GM12891 (cell line): ENCODE data around the gene OR2C1. TPM values are rescaled to one million over a fixed set of nuclear protein-coding genes. Genes with fewer than 3 reads are reported as not detected.

ENCODE experiments used
- DNase-seq: peaks from one replicate; pipeline ENCODE4 v3.0.0; 2011; ENCODE audit warnings: low spot score; ENCODE audit not compliant: insufficient read length
- FAIRE-seq: peaks from 2 replicates; lab custom pipeline; 2011; peaks lifted over from hg19 to GRCh38; lab: Jason Lieb, UNC
- PAX5 ChIP-seq: IDR thresholded peaks from 2 replicates; pipeline ENCODE4 v1.6.1; 2011; ENCODE audit warnings: low read length, moderate library complexity, mild to moderate bottlenecking; ENCODE audit not compliant: insufficient read depth, severe bottlenecking
- POLR2A ChIP-seq: IDR thresholded peaks from 2 replicates; pipeline ENCODE4 v1.6.1; 2011; ENCODE audit warnings: low read depth, low read length, control low read depth
- POLR2AphosphoS5 ChIP-seq: IDR thresholded peaks from 2 replicates; pipeline ENCODE4 v1.6.1; 2011; ENCODE audit warnings: low read depth, low read length, control low read depth
- POU2F2 ChIP-seq: IDR thresholded peaks from 2 replicates; pipeline ENCODE4 v1.6.1; 2011; ENCODE audit warnings: low read depth, mild to moderate bottlenecking, control low read depth, low read length, moderate library complexity
- SPI1 ChIP-seq: IDR thresholded peaks from 2 replicates; pipeline ENCODE4 v1.6.1; 2011; ENCODE audit warnings: low read depth, low read length, control low read depth
- TAF1 ChIP-seq: IDR thresholded peaks from 2 replicates; pipeline ENCODE4 v1.6.1; 2011; ENCODE audit warnings: low read depth, low read length, control low read depth
- polyA plus RNA-seq: library from polyadenylated mRNA; unstranded; fragments of >200 nt; gene quantifications from one replicate; pipeline ENCODE4 v1.2.1, GENCODE V29; 2012; ENCODE audit warnings: low read depth, missing spikeins, inconsistent platforms; ENCODE audit not compliant: missing spikeins

The OR2C1 gene
- 0.06 TPM for polyA plus RNA-seq

- no peak for TF ChIP-seq TAF1
- TF ChIP-seq POU2F2: no peak
- TF ChIP-seq SPI1: no peak
- TF ChIP-seq POLR2A: no peak
- no peak for TF ChIP-seq POLR2AphosphoS5
- TF ChIP-seq PAX5: no peak
- FAIRE-seq: no peak
- no peak for DNase-seq
These were observed at the start of gene OR2C1 for GRCh38 chr16:3355589-3355988. OR2C1 (plus strand) TSS chr16:3355889; CDS start chr16:3355941, 52 bp downstream.

DNA sequence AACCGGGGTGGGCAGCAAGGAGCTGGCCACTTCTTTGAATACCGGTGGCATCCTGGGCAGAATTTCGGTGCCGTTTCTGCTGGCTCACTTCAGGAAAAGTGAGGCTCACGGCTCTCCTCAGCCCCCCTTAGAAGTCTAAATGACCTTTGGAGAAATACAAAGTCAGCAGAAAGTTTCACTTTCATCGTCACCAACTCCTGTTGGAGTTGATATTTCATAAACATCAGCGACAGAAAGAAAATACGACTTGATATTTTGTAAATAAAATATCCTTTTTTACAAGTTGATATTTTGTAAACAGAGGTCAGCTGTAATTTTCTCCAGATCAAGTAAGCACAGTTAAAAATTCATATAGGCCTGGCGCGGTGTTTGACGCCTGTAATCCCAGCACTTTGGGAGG is 49.6 kb upstream of the OR2C1 start:
- TF ChIP-seq TAF1 (no peak), PAX5 (no peak), POU2F2 (no peak), POLR2A (no peak)
- FAIRE-seq (no peak), DNase-seq (no peak)

DNA sequence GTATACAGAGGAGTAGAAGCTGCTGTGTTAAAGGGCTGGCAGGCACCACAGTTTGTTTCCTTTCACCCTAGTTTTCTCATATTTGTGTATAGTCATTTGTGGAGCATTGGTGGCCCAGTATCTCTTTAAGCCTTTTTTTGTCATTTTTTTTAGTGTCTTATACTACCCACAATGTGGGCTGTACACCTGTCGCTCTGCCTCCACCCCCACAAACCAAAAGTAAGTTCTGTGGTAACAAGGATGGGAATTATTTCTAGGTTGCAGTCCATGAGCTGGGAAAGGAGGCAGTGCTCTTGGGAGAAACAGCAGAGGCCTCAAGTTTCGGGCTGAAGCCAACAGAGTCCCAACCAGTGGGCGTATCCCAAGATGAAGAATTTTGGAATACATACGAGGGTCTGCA is 44.2 kb upstream of the OR2C1 start:
- DNase-seq (no peak), FAIRE-seq (no peak)
- TF ChIP-seq SPI1 (no peak), POLR2A (no peak), PAX5 (no peak), TAF1 (no peak), POU2F2 (no peak), POLR2AphosphoS5 (no peak)

DNA sequence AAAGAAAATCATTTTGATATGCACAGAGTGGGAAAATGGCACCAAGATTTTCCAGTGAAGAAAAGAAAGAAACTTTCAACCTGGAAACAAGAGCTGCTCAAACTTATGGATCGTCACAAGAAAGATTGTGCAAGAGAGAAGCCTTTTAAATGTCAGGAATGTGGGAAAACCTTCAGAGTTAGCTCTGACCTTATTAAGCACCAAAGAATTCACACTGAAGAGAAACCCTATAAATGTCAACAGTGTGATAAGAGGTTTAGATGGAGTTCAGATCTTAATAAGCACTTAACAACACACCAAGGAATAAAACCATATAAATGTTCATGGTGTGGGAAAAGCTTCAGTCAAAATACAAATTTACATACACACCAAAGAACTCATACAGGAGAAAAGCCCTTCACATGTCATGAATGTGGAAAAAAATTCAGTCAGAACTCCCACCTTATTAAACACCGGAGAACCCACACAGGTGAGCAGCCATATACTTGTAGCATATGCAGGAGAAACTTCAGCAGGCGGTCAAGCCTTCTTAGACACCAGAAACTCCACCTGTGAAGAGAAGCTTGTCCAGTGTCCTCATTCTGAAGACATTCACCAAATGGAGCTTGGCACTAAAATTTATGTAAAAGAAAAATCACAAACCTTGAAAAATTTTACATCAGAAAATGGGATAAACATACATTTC is 38.2 kb upstream of the OR2C1 start:
- TF ChIP-seq PAX5 (no peak), POLR2AphosphoS5 (no peak), TAF1 (no peak), POLR2A (no peak), SPI1 (no peak), POU2F2 (no peak)
- no peak for DNase-seq
- no peak for FAIRE-seq

DNA sequence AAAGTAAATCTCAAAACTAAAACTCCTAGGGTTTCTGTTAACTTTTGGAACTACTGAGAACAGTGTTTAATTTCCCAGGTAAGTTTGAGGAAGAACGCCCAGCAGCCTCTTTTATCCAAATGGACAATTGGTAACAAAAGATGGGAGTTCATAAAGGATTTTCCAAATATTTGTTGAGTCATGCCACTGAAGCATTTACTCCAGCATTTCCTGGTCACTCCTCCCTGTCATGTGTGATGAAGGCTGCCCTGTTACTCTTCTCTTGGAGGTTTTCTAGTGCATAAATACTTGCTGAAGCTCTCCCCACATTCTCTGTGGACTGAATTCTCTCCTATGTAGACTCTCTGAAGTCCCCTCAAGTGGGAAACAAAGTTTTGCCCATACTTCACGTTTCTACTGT is 33.9 kb upstream of the OR2C1 start:
- FAIRE-seq (no peak), DNase-seq (no peak)
- no peak for TF ChIP-seq POLR2A
- no peak for TF ChIP-seq PAX5
- no peak for TF ChIP-seq TAF1
- TF ChIP-seq SPI1: no peak
- no peak for TF ChIP-seq POU2F2
- no peak for TF ChIP-seq POLR2AphosphoS5

GRCh38 chr16:3327514-3327913 is 28.2 kb upstream of the OR2C1 start:
- TF ChIP-seq POU2F2: no peak
- no peak for TF ChIP-seq POLR2AphosphoS5
- no peak for TF ChIP-seq POLR2A
- no peak for TF ChIP-seq PAX5
- no peak for TF ChIP-seq TAF1
- no peak for TF ChIP-seq SPI1
- DNase-seq: no peak
- no peak for FAIRE-seq

DNA sequence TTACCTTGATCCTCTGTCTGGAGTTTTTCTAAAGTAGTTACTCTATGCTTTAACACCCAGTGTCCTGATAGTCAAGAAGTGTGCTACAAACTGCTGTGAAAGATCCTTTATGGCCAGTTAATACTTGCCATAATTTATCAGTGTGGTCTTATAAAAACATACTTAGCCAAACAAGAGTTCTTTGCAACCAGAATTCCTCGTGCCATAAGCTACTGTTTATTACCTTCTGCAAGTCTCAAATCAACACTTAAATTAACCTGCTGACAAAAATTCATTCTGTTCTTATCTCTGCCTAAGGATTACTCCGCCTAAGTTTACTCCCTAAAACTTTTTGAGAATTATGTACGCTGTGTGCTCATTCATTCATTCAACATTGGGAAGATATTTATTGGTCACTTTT is 27.6 kb upstream of the OR2C1 start:
- DNase-seq (no peak), FAIRE-seq (no peak)
- TF ChIP-seq POU2F2 (no peak), POLR2A (no peak), TAF1 (no peak), POLR2AphosphoS5 (no peak), SPI1 (no peak), PAX5 (no peak)

GRCh38 chr16:3328643-3329042 is 27.0 kb upstream of the OR2C1 start:
- DNase-seq: no peak
- no peak for FAIRE-seq
- TF ChIP-seq PAX5: no peak
- TF ChIP-seq TAF1: no peak
- TF ChIP-seq POLR2A: no peak
- no peak for TF ChIP-seq SPI1
- no peak for TF ChIP-seq POU2F2
- TF ChIP-seq POLR2AphosphoS5: no peak

- TF ChIP-seq POLR2A: no peak
- no peak for TF ChIP-seq SPI1
- FAIRE-seq: no peak
These were observed 9.6 kb upstream of the OR2C1 start for GRCh38 chr16:3346041-3346440.

GRCh38 chr16:3347586-3347985 is 8.1 kb upstream of the OR2C1 start:
- no peak for DNase-seq
- TF ChIP-seq SPI1: no peak
- TF ChIP-seq POLR2AphosphoS5: no peak
- TF ChIP-seq PAX5: no peak
- TF ChIP-seq TAF1: no peak
- no peak for TF ChIP-seq POLR2A
- no peak for TF ChIP-seq POU2F2
- FAIRE-seq: no peak

More at GRCh38 chr16:3346041-3346440, 9.6 kb upstream of the OR2C1 start:
- DNase-seq: no peak
